Inflammatory macrophage treated with lipopolysaccharide for 1 hour (primary cell): ENCODE results near the gene CAPS.

Source experiments
- DNase-seq, 2 donors: peaks; one replicate each; pipeline ENCODE4 v3.0.0-alpha.2; 2020 to 2022

Gene CAPS

DNA sequence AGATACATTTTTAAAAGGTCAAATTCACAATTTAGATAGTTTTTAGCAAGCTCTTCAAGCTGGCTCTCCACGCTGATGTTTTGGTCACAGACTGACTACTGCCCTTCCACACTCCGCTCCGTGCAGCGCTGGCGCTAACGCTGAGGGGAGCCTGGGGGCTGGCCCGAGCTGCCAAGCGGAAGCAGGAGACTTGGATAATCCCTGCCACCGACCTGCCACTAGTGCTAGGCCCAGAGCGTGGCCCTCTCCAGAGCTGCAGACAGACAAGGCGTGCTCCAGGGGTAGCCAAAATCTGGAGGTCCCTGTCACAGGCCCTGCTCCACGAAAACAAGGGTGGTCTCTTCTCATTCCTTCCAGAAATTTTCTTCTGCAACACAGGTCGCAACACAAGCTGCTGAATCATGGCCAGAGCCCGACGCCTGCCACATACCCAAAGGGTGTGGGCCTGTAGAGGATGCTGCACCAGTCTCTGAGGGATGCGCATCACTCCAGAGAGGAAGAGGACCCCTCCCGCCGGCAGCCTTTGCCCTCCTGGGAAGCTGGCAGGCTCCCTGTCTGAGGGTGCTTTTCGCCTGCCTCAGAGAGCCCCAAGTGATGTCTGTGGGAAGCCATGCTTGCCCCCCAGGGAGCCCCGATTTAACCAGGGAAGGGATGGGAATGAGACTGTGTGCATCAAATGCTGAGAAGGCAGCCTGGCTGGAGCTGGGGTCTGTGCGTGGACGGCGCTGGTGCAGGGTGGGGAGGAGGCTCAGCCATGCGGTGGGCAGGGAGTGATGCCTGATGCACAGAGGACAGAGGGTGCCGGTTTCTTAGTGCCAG is 21.6 kb downstream of the CAPS start:
- no peak for DNase-seq

DNA sequence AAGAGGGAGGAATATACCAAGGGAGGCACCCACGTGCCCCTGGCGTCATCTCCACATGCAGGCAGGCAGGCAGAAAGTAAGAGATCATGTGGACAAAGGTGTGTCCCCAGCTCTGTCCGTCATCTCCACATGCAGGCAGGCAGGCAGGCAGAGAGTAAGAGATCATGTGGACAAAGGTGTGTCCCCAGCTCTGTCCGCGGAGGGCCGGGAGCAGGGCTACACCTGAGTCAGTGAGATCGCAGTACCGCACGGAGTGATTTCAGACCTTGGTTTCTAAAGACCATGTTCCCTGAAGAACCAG is 22.2 kb downstream of the CAPS start:
- no peak for DNase-seq

DNA sequence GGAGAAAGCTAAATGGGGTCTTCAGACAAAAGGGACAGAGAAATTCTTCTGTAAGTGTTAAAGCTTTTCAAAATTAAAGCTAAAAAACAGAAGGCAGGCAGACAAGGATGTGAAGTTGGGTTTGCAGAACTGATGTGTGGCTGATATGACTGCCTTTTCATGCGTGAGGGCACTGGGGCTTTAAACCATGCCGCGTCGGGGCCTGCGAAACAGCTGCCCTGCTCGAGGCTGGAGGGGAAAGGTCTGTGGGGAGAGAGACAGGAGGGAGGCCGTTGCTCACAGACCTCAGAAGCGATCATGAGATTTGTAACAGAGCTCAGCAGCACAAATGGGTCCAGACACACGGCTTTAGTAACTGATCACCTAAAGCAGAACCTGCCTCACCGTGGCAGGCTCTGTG is 23.5 kb downstream of the CAPS start:
- no peak for DNase-seq

DNA sequence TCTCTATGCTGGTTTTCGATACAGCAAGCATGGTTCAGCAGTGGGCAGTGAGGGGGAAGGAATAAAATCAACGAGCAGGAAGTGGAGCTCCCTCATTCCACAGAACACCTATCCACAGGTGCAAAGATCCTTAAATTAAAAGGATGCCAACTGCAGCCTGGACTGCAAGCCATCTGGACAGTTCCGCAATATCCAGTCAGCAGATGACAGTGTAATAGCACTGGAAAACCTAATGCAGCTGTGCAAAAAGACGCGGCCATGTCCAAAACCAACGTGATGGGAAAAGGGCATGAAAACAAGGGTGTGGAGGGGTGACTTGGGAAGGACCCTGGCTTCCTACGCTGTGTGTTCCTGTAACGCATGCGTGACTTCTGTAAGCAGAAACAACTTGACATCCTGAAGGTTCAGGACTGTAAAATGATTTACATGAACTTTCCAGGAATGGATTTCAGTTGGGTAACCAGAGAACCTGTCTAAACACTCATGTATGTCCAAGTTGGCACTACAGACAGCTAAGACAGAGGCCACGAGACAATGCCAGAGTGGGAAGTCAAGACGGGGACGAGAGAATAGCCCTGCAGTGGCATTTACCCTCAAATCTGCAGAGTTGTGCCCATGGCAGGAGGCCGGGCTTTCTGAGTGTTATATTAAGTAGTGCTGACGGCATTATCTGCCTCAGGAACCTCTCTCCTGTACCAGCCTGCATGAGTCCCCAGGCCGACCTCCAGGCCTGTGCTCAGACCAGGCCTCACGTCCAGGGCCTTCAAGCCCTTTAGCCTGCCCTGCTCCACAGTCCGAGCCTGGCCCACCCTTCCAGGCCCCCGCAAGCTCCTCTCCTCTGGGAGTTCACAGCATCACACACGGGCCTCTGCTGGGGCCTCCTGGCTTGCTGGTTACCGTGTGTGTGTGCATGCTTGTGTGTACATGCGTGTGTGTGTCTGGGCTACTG is 26.5 kb downstream of the CAPS start:
- no peak for DNase-seq

DNA sequence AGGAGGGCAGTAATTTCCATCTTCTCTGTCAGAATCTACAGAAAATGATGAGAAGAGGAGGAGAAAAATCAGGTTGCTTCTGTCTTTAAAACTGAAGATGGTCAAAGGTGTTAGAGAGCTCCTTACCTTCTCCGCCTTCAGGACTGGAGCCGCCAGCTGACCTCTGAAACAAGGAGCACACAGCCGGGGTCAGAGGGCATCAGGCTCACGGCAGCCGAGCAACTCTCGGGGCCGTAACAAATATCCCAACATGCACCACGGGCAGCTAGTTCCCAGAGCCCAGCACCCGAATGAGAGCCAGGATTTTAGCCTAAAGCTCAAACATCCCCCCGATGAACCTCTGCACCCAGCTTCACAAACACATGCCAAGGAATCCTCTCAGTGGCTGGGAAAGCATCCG is 27.6 kb downstream of the CAPS start:
- DNase-seq: no peak

DNA sequence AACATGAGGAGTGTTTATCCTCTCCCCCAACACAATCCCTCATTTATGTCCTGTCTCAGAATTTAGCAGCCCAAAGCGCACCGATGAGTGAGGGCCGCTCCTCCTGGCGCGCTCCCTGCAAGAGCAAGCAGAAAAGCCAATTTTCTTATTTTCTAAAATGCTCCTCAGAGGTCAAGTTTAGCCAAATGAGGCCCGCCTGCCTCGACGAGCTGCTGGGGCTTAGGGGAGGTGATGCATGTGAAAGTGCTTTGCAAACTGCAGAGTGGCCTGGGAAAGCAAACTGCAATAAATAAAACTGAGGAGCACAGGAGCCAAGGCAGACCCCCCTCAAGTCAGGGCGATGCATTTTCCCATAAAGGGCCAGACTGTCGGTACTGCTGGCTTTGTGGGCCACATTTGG is 29.0 kb downstream of the CAPS start:
- no peak for DNase-seq

DNA sequence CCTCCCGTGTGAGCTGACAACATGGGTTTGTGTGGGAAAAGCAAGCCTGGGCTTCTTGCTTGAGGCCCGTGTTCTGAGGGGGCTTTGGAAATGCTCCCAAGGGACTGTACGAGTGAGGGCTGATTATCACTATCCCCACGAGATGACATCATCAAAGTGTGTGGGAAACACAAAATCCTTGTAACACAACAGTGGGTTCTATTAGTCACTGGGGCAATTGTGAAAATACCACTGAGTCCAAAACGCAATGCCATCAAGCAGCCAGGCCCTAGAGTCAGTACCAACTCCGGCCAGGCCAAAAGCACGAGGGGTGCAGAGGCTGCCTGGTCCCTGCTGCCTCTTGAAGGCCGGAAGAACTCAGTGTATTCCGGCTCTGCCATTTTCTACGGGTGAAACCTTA is 29.6 kb downstream of the CAPS start:
- peak; percentile 9 to 57 for DNase-seq

DNA sequence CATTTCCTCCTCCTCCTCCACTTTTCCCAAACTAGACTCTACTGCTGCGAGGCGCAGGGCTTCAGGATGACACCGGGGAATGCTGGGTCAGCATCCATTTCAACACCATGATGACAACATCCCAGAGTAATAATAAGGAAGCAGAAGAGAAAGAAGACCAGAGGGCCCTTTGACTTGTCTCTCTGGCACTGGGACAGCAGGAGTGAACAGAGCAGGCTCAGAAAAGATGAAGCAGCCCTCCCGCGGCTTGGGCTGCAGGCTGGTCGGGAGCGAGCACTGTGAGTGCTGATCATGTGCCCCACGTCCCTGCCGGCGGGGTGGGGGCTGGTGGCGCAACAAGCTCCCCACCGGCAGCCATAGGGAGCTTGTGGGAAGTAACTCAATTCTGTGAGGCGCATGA is 33.4 kb downstream of the CAPS start:
- peak; percentile 83 to 91 for DNase-seq

DNA sequence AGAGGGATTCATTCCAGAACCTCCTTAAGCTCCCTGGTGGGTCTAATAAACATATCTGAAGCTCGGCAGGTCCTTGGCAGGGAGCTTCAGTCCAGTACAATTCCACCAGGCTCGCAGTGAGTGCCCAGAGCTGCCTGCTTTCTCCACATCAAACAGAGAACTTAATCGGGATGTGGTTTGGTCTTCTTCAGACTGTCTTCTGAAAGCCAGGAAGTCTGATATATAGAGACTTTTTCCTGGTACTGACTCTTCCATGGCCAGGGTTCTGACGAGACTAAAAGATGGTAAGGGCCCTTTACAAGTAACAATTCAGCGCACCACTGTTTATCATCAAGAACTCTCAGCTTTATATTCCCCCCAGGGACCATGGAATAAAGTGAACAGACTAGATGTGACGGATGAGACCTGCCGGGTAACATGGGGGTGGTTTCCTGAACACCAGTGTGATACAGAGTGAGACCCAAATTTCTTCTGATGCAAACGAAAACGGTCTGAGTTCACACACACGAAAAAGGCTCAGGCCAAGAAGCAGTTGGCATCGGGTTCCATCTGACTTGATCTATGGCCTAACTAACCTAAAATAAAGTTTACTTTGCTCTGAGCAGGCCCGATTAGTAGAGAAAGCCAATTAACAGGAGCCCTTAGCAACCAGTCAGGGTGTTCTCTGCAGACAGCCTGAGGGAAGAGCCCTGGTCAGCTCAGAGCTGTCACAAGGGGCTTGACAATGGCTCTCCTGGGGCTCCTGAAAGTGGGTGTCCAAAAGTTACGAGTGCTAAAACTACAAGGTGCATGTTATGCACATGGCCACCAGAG is 34.9 kb downstream of the CAPS start:
- DNase-seq: no peak

DNA sequence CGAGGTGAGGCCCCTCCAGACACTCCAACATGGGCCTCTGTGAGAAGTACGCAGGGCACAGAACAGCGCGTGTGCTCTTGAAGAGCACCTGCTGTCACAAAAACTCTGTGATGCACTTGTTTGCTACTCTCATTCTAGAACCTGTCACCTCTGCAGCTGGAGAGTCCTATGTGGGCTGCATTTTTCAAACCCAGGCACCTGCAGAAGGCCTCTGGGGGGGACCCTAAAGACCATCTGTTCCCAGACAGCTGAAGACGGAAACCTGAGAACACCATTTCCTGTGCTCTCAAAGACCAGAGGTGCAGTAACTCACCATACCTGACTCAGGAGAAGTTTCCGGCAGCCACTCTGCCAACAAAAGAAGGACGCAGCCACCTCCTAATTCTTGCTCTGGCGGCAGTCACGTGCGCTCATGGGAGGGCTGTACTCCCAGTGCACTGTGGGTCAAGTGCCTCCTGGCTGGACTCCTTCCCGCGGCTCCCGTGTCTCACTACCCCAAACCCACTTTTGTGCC is 35.8 kb downstream of the CAPS start:
- no peak for DNase-seq

DNA sequence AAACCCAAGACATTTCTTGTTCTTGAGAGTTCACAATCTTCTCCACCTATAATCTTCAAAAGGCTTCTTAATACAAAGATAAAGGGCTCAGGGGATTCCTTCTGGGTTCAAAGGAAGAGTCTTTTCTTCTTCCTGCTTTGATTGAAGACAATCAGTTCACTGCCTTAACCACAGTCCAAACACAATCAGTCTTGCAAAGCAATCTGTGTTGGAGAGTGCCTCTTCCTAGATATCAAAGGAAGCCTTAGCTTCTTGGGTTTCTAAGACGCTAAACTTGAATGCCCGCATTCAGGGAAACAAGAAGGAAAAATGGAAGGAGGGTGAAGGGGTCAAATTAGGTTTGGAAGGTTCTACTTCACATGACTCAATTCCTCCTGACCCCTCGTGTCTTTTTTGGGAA is 36.7 kb downstream of the CAPS start:
- no peak for DNase-seq

DNA sequence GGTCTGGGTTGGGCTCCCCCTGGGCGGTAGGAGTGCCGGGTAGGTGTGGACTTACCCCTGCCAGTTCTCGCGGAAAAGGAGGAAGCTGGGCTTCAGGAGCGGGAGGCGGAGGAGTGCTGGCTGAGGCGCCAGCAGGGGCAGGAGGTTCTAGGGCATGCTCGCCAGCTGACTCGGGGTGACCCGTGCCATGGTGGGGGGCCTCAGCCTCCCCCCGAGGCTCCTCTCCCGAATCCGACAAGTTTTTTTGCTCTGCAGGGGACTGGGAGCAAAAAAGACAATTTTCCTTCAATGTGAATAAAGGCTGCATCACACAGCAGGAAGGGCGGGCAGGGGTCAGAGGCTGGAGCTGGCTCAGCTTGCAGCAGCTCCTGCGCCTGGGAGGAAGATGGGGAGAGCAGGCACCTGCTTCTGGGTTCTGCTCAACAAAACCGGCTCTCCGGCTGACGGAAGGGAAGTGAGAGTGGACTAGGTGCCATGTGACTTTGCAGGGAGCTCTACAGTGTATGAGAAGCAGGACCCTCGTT is 37.3 kb downstream of the CAPS start:
- peak; percentile 39 to 40 for DNase-seq

DNA sequence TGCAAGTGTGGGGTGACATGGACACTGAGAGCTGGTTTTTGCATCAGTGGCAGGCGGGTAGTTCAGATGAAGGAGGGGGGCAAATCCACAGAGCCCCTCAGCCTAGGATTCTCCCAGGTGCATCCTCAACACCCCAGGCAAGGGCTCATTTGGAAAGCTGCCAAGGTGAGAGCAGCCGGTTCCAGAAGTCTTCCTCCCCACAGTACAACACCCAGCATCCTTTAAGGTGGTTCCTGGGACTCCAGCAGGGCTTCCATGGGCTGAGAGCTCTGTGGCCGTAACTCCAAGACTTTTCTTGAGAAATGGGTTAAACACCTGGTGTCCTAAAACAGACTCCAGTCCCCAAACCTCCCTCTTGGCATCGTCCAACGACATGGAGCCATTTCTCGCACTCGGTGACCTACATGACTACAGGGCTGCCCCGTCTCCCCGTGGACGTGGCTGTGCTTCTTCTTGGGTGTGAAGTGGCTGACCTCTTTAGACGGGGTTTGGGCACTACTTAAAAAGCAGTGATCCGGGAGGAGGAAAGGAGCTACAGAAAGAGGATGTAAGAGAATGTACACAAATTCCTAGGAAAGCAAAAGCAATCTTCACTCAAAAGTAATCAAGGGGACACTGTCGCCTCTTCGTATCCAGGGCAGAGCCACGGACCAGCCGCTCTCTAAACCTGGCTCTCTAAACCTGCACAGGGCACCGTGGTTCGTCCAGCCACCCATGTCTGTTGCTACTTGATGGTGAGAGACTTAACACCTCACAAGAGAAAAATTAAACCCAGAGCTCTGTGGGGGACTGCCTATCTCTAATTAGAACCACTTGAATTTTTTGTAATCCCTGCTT is 38.4 kb downstream of the CAPS start:
- DNase-seq: no peak

DNA sequence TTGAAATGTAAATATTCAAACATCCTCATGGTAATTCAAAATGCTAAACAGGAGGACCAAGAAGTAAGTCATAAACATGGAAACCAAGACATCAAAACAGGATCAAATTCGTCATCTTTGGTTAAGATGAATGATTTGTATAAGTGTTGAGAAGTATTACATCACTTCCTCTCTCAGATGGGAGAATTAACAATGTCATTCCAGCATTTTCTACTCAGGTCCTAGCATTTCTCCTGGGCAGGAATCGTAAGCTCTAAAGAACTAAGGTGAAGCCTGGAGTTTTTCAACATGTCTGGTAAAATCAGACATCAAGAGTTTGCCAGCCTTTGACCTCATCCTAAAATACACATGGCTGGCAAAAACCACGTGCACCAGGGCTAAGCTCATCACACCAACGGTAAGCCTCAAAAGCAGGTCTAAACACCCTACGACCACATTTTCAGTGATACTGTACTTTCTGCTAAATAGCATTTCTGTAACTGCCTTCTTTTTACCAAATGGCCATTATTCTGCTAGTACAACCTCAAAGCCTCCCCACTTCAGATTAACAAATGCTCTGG is 39.1 kb downstream of the CAPS start:
- peak in 1 of 2 donors; percentile 29 for DNase-seq

DNA sequence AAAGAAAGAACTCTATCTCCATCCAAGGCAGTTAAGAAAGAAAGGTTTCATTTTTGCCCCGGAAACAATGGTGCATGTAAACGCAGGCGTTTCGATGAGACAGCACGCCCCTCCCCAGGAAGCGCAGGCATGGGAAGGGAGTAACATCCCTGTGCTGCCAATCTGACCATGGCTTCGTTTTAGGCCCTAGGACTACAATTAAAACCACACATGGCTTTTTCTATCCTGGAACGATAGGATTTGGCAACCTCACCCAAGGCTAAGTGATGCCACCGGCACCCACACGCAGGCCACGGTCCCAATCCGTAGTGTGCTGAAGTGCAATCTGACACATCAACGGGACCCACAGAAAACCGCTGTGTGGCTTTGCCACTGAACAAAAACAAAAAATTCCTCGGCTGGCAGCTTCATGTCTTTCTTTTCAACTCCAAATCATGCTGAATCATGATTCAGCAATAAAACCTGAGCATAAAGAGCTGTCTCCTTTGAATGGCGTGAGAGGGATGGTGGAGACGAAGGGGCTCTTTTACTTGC is 39.7 kb downstream of the CAPS start:
- DNase-seq: peak; percentile 30 to 42

DNA sequence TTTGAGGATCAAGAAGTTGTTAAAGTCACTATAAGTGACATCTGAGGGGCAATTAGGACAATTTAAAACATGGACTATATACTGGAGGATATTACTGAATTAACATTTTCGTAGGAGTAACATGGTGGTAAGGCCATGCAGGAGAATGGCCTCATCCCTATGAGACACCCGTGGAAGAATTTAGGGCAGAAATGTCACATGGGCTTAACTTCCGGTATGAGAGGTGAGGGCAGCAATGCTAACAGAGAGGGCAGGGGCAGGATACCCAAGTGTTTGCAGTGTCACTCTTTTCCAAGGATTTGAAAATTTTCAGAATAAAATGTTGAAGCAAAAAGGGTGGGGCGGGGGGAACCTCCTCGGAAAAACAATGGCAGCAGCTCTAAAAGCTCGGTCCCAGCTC is 40.2 kb downstream of the CAPS start:
- DNase-seq: no peak

DNA sequence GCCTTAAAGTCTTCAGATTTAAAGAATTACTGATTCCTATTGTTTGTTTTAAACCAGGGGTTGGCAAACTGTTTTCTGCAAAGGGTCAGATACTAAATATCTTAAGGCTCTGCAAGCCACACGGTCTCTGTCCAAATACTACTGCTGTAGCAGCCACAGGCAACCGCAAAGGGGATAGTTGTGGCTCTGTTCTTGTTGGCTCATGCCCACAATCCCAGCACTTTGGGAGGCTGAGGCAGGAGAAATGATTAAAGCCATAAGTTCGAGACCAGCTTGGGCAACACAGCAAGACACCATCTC is 41.5 kb downstream of the CAPS start:
- DNase-seq: no peak

DNA sequence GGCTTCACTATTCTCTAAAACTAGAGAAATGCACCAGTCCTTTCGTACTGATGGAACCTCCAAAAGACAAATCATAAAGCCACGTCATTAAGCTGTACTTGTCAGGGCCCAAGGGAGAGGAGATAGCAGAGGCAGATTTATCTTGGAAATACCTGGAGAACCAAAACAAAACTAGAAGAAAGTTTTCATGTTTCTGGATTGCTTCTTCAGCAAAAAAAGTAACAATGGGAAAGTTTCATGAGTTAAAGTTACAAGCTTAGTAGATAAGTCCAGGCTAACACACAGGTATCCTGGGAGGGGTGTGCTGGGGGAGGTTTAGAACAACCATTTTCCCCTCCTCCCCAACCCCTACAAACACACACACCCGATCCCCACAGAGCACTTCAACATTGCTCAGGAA is 42.3 kb downstream of the CAPS start:
- DNase-seq: no peak

DNA sequence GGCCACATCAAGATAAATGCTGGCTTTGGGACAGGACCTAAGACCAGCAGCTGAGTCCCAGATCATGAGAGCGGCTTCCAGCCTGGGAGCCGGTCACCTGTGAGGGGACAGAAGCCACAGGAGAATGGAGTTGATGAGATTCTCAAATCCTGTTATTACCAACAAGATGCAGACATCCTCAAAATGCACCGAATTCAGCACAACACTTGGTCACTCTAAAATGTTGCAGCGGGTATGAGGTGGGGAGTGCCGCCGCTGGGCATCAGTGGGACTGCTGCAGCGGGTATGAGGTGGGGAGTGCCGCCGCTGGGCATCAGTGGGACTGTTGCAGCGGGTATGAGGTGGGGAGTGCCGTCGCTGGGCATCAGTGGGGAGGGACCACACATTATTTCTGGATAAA is 42.7 kb downstream of the CAPS start:
- DNase-seq: no peak

DNA sequence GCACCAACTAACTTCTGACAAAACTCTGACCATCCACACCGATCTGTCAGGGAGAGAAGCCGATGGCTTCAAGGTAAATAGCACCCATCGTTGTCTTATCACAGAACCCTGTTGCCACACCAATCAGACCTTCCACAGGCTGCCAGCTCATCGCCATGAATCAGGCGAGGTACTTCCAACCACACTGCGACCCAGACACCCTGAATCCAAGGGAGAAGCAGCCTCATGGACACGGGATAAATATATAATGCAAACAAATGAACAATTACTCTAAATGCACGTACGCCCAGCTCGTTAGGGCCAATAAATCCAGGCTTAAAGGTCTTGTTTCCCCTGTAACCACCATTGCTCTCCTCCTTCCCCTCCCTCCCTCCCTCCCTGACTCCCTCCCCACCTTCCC is 43.1 kb downstream of the CAPS start:
- DNase-seq: no peak

DNA sequence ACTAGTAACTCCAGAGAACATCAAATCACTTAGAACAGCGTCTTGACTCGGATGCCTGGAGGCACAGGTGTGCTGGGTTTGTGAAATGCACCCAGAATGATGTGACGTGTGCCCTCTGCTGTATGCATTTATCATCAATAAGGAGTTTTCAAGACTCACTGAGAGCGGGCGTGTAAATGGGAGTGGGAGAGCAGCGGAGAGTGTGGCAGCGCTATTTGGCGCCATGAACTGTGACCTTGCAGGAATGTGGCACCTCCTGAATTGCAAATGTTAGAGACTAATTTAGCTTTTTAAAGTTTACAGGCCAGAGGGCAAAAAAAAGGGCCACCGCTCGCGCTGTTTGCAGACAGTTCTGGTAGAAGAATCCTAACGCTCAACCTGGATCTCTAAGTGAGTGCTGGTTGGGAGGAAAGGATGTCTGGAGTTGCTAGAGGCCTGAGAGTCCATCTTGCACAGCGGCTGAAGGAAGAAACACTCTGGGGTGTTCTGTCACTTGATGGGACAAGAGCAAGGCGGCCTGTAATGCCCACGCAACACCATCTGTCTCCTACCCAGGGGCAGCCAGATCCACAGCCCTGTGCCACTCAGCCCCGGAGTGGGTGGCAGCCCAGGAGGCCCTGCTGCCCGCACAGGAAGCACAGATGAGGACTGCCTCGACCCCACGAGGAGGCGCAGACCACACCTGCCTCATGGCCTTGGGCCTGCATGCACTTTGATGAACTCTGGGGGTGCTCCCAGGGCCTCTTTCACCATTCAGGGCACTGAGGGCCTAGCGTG is 44.2 kb downstream of the CAPS start:
- no peak for DNase-seq
